ENCODE data around the gene TECR. TPM values are rescaled to one million over a fixed set of nuclear protein-coding genes. Genes with fewer than 3 reads are reported as not detected.

The TECR gene
- total and polyA plus RNA-seq, 2 of the 4 experiments (the other 2 are of a cell fraction): 46.2 to 81.2 TPM

Small RNAs within 50 kb of the gene (microRNA-seq; reads per million reads assigned to microRNA genes)
- gene MIR639 (ENCODE audit: unreplicated experiment) (not detected), gene RN7SL842P (ENCODE audit: insufficient read depth, insufficient read length) (not detected), gene SNRPGP15 (ENCODE audit: insufficient read depth, insufficient read length) (not detected)

Small RNAs within 50 kb of the gene (small RNA-seq; reads per million reads assigned to genes)
- 0 to 0.08 (median 0) reads per million in 5 experiments for gene RN7SL842P
- 0 reads per million in 5 experiments for gene SNRPGP15

Other genes starting within 250 kb of the TECR start
- gene ADGRE5, start 148.2 kb upstream of the TECR start, total RNA-seq (2012; rRNA removed): 7.5 and 7.7 TPM in 2 replicates
- gene ADGRE5, start 148.2 kb upstream of the TECR start, polyA plus RNA-seq (2012; rRNA removed): 14.6 and 15.0 TPM in 2 replicates
- gene DDX39A, start 110.3 kb upstream of the TECR start, total RNA-seq (2012; rRNA removed): 77.5 and 83.0 TPM in 2 replicates
- gene DDX39A, start 110.3 kb upstream of the TECR start, polyA plus RNA-seq (2012; rRNA removed): 82.5 and 89.3 TPM in 2 replicates
- 39.4 and 41.4 TPM in 2 replicates for gene PKN1, start 96.3 kb upstream of the TECR start, total RNA-seq (2012; rRNA removed)
- 39.1 and 44.1 TPM in 2 replicates for gene PKN1, start 96.3 kb upstream of the TECR start, polyA plus RNA-seq (2012; rRNA removed)
- 0.28 and 0.54 TPM in 2 replicates for gene PTGER1, start 54.2 kb upstream of the TECR start, total RNA-seq (2012; rRNA removed)
- gene PTGER1, start 54.2 kb upstream of the TECR start, polyA plus RNA-seq (2012; rRNA removed): 0.60 and 1.6 TPM in 2 replicates
- gene GIPC1, start 33.5 kb upstream of the TECR start, total RNA-seq (2012; rRNA removed): 74.2 and 77.5 TPM in 2 replicates
- gene GIPC1, start 33.5 kb upstream of the TECR start, polyA plus RNA-seq (2012; rRNA removed): 133 and 153 TPM in 2 replicates
- 82.5 and 88.2 TPM in 2 replicates for gene DNAJB1, start 11.2 kb upstream of the TECR start, total RNA-seq (2012; rRNA removed)
- gene DNAJB1, start 11.2 kb upstream of the TECR start, polyA plus RNA-seq (2012; rRNA removed): 91.1 and 95.4 TPM in 2 replicates
- gene NDUFB7, start 42.5 kb downstream of the TECR start, total RNA-seq (2012; rRNA removed): 337 and 436 TPM in 2 replicates
- gene NDUFB7, start 42.5 kb downstream of the TECR start, polyA plus RNA-seq (2012; rRNA removed): 523 and 591 TPM in 2 replicates
- not detected in 2 replicates for gene CLEC17A, start 53.5 kb downstream of the TECR start, total RNA-seq (2012; rRNA removed)
- gene CLEC17A, start 53.5 kb downstream of the TECR start, polyA plus RNA-seq (2012; rRNA removed): 0.05 TPM in 1 of 2 replicates, not detected in the other
- gene ADGRE3, start 145.2 kb downstream of the TECR start, total RNA-seq (2012; rRNA removed): not detected in 2 replicates
- gene ADGRE3, start 145.2 kb downstream of the TECR start, polyA plus RNA-seq (2012; rRNA removed): not detected in 2 replicates
- gene ZNF333, start 160.5 kb downstream of the TECR start, total RNA-seq (2012; rRNA removed): 11.9 and 15.1 TPM in 2 replicates
- 8.2 and 9.8 TPM in 2 replicates for gene ZNF333, start 160.5 kb downstream of the TECR start, polyA plus RNA-seq (2012; rRNA removed)
- gene ADGRE2, start 249.0 kb downstream of the TECR start, total RNA-seq (2012; rRNA removed): not detected in 2 replicates
- gene ADGRE2, start 249.0 kb downstream of the TECR start, polyA plus RNA-seq (2012; rRNA removed): not detected in 2 replicates

Measured in IMR-90 (cell line).